Breast epithelium (tissue), 3 donors: ENCODE data around the gene SVBP.

ENCODE experiments used
- POLR2A ChIP-seq: fragments of 450-650 bp; IDR thresholded peaks from one replicate; pipeline ENCODE4 v1.6.1; 2016; ENCODE audit warnings: antibody characterized with exemption, mild to moderate bottlenecking, moderate library complexity
- POLR2AphosphoS5 ChIP-seq, 3 donors: sonication (generic); formaldehyde crosslinking; IDR thresholded peaks; one replicate each; pipeline ENCODE4 v1.6.1; 2017; ENCODE audit warnings: antibody characterized with exemption in 3 of 3
- TF ChIP-seq, protein P1 (sequence below), 3 donors: fragments of 450-650 bp; IDR thresholded peaks; one replicate each; pipeline ENCODE4 v1.5.1; 2016 to 2017; ENCODE audit warnings: antibody characterized with exemption in 3 of 3, mild to moderate bottlenecking in 3 of 3, moderate library complexity in 3 of 3

DNA sequence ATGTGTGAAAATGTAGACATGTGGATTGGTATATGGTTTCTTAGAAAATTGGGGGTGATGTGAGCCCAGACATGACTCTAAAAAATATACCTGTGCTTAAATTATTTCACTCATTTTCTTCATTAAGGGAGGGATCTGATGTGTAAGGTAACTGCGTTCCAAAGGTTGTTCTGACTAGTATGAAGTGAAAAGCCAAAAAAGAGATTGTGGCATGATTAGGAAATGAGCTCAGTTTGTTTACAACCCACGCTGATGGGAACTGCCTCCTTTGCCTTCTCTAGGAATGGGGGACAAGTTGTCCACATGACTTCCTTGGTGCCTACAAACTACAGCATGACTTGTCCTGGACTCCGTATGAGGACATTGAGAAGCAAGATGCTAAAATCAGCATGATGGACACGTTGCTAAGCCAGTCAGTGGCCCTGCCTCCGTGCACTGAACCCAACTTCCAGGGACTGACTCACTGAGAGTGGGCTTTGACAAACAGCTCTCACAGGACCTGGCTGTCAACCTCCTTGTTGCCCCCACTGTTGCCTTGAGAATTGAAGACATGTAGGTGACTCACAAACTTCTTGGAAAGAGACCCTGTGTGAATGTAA lies 42.2 kb downstream of the SVBP start:
- TF ChIP-seq, protein P1, sequence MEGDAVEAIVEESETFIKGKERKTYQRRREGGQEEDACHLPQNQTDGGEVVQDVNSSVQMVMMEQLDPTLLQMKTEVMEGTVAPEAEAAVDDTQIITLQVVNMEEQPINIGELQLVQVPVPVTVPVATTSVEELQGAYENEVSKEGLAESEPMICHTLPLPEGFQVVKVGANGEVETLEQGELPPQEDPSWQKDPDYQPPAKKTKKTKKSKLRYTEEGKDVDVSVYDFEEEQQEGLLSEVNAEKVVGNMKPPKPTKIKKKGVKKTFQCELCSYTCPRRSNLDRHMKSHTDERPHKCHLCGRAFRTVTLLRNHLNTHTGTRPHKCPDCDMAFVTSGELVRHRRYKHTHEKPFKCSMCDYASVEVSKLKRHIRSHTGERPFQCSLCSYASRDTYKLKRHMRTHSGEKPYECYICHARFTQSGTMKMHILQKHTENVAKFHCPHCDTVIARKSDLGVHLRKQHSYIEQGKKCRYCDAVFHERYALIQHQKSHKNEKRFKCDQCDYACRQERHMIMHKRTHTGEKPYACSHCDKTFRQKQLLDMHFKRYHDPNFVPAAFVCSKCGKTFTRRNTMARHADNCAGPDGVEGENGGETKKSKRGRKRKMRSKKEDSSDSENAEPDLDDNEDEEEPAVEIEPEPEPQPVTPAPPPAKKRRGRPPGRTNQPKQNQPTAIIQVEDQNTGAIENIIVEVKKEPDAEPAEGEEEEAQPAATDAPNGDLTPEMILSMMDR (IDR thresholded peaks at IDR 0.05): no peak
- TF ChIP-seq POLR2A: no peak
- no peak for TF ChIP-seq POLR2AphosphoS5 (IDR thresholded peaks at IDR 0.05)
